Effector memory CD4-positive, alpha-beta T cell (primary cell): Measurements from ENCODE around the gene MARCHF6.
"Not testable (repeated sequence)": the region's sequence is repeated elsewhere in the genome, so short reads cannot be mapped to it uniquely, and the experiment has no call there.

ENCODE experiments used
- DNase-seq, 3 donors: peaks; one replicate each; pipeline ENCODE4 v3.0.0-alpha.2; 2020
- H3K27ac ChIP-seq: 2 replicates; pipeline ENCODE4 v1.7.0; 2013; ENCODE audit warnings: mild to moderate bottlenecking, low read length, moderate library complexity; ENCODE audit not compliant: insufficient read depth, poor library complexity, severe bottlenecking
- H3K27me3 ChIP-seq: replicated peaks from 2 replicates; pipeline ENCODE4 v1.7.0; 2013; ENCODE audit warnings: mild to moderate bottlenecking, low read length; ENCODE audit not compliant: insufficient read depth, control insufficient read depth, poor library complexity, severe bottlenecking
- H3K36me3 ChIP-seq: 2 replicates; pipeline ENCODE4 v1.7.0; 2013; ENCODE audit warnings: mild to moderate bottlenecking, low read length, moderate library complexity; ENCODE audit not compliant: control insufficient read depth, insufficient read depth
- H3K4me1 ChIP-seq: 2 replicates; pipeline ENCODE4 v1.7.0; 2013; ENCODE audit warnings: low read length, mild to moderate bottlenecking; ENCODE audit not compliant: control insufficient read depth, insufficient read depth, poor library complexity, severe bottlenecking
- H3K4me3 ChIP-seq: 2 replicates; pipeline ENCODE4 v1.7.0; 2013; ENCODE audit warnings: low read length, low read depth, mild to moderate bottlenecking; ENCODE audit not compliant: insufficient read depth, poor library complexity, severe bottlenecking
- H3K9me3 ChIP-seq: 2 replicates; pipeline ENCODE4 v1.7.0; 2013; ENCODE audit warnings: mild to moderate bottlenecking, low read length, moderate library complexity; ENCODE audit not compliant: control insufficient read depth

The MARCHF6 gene

DNA sequence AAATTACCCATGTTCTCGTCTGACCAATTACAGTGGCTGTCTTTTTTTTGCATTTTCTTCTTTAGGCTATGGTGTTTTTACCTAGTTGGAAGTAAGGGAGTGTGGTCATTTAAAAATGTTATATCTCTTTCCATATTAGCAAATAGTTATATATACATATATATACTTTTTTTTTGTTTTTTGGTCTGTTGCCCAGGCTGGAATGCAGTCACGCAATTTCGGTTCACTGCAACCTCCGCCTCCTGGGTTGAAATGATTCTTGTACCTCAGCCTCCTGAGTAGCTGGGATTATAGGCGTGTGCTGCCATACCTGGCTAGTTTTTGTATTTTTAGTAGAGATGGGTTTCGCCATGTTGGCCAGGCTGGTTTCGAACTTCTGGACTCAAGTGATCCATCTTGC is 12.3 kb downstream of the MARCHF6 start:
- H3K4me3 ChIP-seq: no peak overlapping the region
- peaks cover 9% of the 10 kb centered on the region for H3K4me1 ChIP-seq
- no peak overlapping the region for H3K27ac ChIP-seq
- no peaks in the 10 kb centered on the region for H3K27me3 ChIP-seq
- no peaks in the 10 kb centered on the region for H3K9me3 ChIP-seq
- H3K36me3 ChIP-seq: no peaks in the 10 kb centered on the region
- no peak for DNase-seq

DNA sequence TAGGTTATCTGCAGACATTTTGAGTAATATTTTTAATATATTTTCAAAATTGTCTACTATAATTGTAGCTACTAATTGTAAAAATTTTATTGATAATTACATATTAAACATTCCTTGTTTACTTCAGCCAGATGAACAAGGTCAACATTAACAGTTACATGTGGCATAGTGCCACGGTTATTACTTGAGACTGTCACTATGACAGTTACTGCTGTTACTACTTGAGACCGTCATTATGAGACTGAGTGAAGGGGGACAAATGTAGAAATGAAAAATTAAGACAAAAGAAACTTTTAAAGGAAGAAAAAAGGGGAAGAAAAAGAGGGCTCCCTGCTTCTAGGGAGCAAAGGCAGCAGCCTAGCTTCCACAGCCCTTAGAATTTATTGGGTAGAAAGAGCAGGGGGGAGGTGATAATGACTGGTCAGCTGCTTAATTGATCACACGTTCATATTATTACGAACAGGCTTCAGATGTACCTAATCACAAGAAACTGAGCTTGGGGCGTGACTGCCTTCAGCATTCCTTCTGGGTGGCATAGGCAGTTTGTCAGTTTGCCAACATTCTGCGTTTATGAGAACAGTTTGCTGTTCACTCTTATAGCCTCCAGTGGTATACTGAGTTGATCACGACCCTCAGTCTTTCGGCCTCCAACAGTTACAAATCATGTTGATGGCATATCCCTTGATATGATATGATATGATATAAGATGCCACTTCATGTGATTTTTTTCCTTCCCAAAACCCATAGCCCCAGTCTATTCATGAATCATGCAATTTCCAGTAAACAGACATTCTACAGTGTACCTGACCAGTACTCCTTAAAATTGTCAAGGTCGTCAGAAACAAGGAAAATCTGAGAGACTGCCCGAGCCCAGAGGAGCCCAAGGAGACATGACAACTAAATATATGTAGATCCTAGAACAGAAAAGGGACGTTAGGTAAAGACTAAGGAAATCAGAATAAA is 13.1 kb downstream of the MARCHF6 start:
- Histone ChIP-seq H3K27me3 (no peaks in the 10 kb centered on the region), H3K4me3 (no peak overlapping the region), H3K36me3 (no peaks in the 10 kb centered on the region), H3K4me1 (peaks cover 8% of the 10 kb centered on the region), H3K9me3 (no peaks in the 10 kb centered on the region), H3K27ac (no peak overlapping the region)
- DNase-seq: no peak

DNA sequence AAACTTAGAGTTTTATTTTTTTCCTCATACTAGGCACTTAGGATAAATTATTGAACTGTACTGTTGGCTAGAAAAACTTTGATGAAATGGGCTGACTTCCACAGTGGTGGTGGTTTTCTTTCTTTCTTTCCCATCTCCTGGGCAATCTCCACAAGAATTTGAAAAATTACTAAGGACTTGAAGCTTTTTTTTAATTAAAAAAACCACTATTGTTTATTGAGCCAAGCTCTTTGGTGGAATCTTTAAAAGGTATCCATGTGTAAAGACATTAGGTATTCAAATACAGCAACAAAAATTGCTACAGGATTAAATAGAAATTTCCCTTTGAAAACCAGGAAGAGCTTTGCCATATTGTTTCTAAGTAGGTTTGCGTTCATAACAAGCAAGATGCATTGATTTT is 14.1 kb downstream of the MARCHF6 start:
- no peak overlapping the region for H3K27ac ChIP-seq
- no peak for DNase-seq
- no peak overlapping the region for H3K4me3 ChIP-seq
- peaks cover 8% of the 10 kb centered on the region for H3K4me1 ChIP-seq
- no peaks in the 10 kb centered on the region for H3K9me3 ChIP-seq
- H3K36me3 ChIP-seq: no peaks in the 10 kb centered on the region
- no peaks in the 10 kb centered on the region for H3K27me3 ChIP-seq

DNA sequence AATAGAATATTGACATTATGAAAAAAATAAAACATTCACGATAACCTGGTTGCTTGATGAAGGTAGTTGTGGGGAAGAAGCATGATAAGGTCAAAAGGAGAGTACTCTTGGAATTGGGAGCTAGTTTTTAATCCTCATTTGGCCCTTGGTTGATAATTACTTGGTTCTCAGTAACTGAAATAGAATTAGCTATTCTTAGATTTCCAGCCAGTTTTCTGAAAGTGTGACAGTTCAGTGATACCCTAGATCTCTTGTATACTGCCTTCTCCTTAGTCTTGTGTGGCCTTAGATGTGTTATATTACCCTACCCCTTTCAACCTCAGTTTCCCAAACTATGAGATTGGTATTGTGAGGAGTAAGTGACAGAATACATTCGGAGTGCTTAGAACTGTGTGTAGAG is 17.4 kb downstream of the MARCHF6 start:
- Histone ChIP-seq H3K9me3 (no peaks in the 10 kb centered on the region), H3K4me3 (no peak overlapping the region), H3K27me3 (no peaks in the 10 kb centered on the region), H3K27ac (no peak overlapping the region), H3K4me1 (peaks cover 11% of the 10 kb centered on the region), H3K36me3 (no peaks in the 10 kb centered on the region)
- DNase-seq: no peak

DNA sequence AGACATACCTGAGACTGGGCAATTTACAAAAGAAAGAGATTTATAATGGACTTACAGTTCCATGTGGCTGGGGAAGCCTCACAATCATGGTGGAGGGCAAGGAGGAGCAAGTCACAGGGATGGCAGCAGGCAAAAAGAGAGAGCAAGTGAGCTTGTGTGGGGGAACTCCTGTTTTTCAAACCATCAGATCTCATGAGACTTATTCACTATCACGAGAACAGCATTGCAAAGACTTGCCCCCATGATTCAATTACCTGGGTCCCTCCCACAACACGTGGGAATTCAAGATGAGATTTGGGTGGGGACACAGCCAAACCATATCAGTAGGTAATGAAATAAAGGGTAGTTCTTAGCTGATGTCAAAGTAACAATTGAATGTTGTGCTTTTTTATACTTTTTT is 17.9 kb downstream of the MARCHF6 start:
- H3K36me3 ChIP-seq, H3K27ac ChIP-seq, H3K9me3 ChIP-seq, DNase-seq, H3K27me3 ChIP-seq, H3K4me3 ChIP-seq: not testable (repeated sequence)
- peaks cover 12% of the 10 kb centered on the region for H3K4me1 ChIP-seq

DNA sequence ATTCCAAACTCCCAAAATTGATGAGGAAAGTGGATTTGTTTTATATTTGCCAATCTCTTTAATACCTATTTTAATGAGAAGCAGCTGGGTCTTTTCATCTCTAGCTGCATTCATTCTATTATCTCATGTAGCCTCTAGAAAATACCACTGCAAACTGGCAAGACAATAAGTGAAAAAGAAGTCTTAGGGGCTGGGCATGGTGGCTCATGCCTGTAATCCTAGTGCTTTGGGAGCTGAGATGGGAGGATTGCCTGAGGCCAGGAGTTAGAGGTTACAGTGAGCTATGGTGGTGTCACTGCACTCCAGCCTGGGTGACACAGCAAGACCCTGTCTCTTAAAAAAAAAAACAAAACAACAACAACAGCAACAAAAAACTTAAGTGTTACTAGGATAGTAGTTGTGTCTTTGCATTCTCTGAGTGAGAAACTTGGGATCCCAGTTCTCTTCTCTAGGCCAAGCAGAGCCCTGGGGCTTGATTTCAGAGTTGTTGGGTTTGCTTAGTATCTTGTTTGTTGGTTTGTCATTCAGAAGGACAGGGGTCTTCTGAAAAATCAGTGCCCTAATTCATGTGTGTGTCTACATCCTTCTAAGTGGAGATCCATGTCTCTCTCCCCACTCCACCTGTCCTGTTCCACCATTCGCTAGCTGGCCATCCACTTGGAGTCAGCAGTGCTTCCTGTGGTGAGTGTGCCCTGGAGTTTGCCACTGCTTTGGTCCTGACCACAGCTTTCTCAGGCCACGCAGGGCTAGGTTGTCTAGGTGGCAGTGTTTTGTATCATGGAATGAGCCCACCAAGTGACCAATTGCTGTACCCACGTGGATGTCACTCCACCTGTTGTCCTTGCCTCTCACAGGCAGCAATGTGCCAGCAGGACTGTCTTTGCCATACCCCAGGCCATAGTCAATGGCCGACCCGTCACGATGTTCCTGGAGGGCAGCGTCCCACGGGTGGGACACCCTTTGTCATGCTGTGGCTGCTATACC is 19.5 kb downstream of the MARCHF6 start:
- no peak for DNase-seq
- H3K36me3 ChIP-seq: no peaks in the 10 kb centered on the region
- H3K27ac ChIP-seq: no peak overlapping the region
- H3K9me3 ChIP-seq: no peaks in the 10 kb centered on the region
- H3K27me3 ChIP-seq: no peaks in the 10 kb centered on the region
- H3K4me3 ChIP-seq: no peak overlapping the region
- H3K4me1 ChIP-seq: peaks cover 15% of the 10 kb centered on the region

DNA sequence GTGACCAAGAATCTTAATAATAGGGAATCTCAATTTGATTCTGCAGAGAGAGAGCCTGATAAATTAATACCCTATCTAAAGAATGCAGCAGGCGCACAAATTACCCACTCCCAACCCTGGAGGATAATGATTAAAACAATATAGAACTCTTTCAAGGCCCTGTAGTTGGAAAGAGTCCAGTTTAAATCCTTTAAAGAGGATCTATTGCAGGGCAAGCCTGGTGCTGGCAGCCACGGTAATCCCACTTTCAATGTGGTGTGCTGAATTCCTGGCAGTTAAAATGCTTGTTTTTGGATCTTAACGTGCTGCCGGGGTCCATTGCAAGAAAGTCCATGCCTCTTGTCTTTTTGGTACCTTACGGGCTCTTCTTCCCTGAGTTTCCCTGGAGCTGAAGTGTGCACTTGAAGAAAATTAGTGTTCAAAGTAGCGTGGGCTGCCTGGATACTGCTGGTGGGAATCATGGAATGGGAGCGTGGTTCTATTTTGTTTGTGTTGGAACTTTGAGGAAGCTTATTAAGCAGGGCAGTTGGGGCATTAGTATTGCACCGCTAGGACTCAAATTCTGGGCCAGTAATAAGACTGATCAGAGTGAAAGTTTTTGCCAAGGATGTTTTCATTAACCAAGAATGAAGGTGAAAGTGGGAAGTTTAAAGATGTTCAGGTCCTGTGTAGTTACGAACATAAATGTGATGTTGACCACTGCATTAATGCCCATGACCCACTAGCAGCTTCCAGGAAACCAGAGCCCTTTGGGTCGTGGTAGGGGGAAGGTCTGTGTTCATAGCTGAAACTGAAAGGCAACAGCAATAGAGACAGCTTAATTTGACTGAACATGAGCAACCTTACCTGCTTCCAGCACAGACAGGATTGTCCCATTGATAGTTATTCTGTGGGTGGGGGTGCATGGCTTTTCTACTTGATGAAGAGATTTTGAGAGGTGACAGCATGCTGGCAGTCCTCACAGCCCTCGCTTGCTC is 20.8 kb downstream of the MARCHF6 start:
- peaks cover 12% of the 10 kb centered on the region for H3K4me1 ChIP-seq
- no peaks in the 10 kb centered on the region for H3K27me3 ChIP-seq
- H3K36me3 ChIP-seq: peaks cover 3% of the 10 kb centered on the region
- no peaks in the 10 kb centered on the region for H3K9me3 ChIP-seq
- H3K27ac ChIP-seq: no peak overlapping the region
- DNase-seq: no peak
- H3K4me3 ChIP-seq: no peak overlapping the region

DNA sequence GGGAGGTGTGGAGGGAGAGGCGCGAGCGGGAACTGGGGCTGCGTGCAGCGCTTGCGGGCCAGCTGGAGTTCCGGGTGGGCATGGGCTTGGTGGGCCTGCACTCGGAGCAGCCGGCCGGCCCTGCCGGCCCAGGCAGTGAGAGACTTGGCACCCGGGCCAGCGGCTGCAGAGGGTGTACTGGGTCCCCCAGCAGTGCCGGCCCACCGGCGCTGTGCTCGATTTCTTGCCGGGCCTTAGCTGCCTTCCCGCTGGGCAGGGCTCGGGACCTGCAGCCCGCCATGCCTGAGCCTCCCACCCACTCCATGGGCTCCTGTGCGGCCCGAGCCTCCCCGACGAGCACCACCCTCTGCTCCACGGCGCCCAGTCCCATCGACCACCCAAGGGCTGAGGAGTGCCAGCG is 21.7 kb downstream of the MARCHF6 start:
- H3K4me3 ChIP-seq, H3K27ac ChIP-seq, DNase-seq, H3K9me3 ChIP-seq, H3K36me3 ChIP-seq, H3K27me3 ChIP-seq: not testable (repeated sequence)
- peaks cover 12% of the 10 kb centered on the region for H3K4me1 ChIP-seq

DNA sequence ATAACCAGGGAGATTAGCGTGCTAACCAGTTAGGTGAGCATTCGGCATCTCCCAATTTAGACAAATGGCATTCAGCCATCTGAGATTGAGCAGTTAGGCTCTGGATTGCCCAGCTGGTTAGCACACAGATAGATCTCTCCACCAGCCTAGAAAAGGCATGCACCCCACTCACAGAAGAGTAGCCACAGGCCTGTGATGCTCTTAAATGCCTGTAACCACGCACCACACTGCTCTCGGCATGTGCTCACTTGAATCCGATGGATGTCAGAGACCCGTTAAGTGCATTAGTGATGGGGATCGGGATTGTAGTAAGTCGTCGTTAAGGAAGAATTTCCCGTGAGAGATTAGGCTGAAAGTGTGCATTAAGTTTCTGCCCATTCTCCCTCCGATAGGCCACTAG is 23.0 kb downstream of the MARCHF6 start:
- Histone ChIP-seq H3K9me3 (no peaks in the 10 kb centered on the region), H3K4me3 (no peak overlapping the region), H3K36me3 (peaks cover 4% of the 10 kb centered on the region), H3K27me3 (no peaks in the 10 kb centered on the region), H3K4me1 (peaks cover 12% of the 10 kb centered on the region), H3K27ac (no peak overlapping the region)
- DNase-seq: no peak
